Fibroblast of lung (primary cell): ENCODE results near the gene TPBG. TPM values are rescaled to one million over a fixed set of nuclear protein-coding genes. Genes with fewer than 3 reads are reported as not detected.

Experiments used
- DNase-seq, 2 donors: peaks; one replicate each; pipeline versions ENCODE4 v3.0.0 to v3.0.0-alpha.2; 2010; ENCODE audit warnings: low read depth in 2 of 2
- H2AFZ ChIP-seq: 2 replicates; pipeline ENCODE4 v1.5.1; 2012; ENCODE audit warnings: low read length, control low read depth, inconsistent platforms
- H3K27ac ChIP-seq: 2 replicates; pipeline ENCODE4 v1.5.1; 2011; ENCODE audit warnings: low read length, control low read depth; ENCODE audit not compliant: insufficient read depth
- H3K27me3 ChIP-seq: 2 replicates; pipeline ENCODE4 v1.5.1; 2011; ENCODE audit warnings: mild to moderate bottlenecking, low read length; ENCODE audit not compliant: control insufficient read depth, insufficient read depth
- H3K36me3 ChIP-seq: 2 replicates; pipeline ENCODE4 v1.5.1; 2011; ENCODE audit warnings: low read length; ENCODE audit not compliant: control insufficient read depth, insufficient read depth
- H3K4me1 ChIP-seq: 2 replicates; pipeline ENCODE4 v1.5.1; 2011; ENCODE audit warnings: low read length; ENCODE audit not compliant: control insufficient read depth, insufficient read depth; ENCODE audit errors: extremely low read depth
- H3K4me2 ChIP-seq: 2 replicates; pipeline ENCODE4 v1.5.1; 2011; ENCODE audit warnings: low read length, control low read depth; ENCODE audit not compliant: insufficient read depth; ENCODE audit errors: extremely low read depth
- H3K4me3 ChIP-seq, 4 experiments: fragments of 200-600 bp in 1 of 4; sonication (generic) in 1 of 4; replicated peaks in 1 of 4; 2 replicates each; pipeline ENCODE4 v1.5.1; 2011 to 2016; ENCODE audit warnings: low read length in 4 of 4, low read depth in 3 of 4, mild to moderate bottlenecking in 3 of 4, control low read depth in 2 of 4, inconsistent platforms in 1 of 4, mixed read lengths in 1 of 4; ENCODE audit not compliant: insufficient read depth in 1 of 4; ENCODE audit errors: control extremely low read depth in 1 of 4
- H3K79me2 ChIP-seq: 2 replicates; pipeline ENCODE4 v1.5.1; 2012; ENCODE audit warnings: mild to moderate bottlenecking, low read length, inconsistent platforms; ENCODE audit not compliant: control insufficient read depth, insufficient read depth
- H3K9ac ChIP-seq: 2 replicates; pipeline ENCODE4 v1.5.1; 2011; ENCODE audit warnings: mild to moderate bottlenecking, low read length, control low read depth; ENCODE audit not compliant: insufficient read depth
- H3K9me3 ChIP-seq: 2 replicates; pipeline ENCODE4 v1.5.1; 2012; ENCODE audit warnings: low read depth, low read length; ENCODE audit not compliant: control insufficient read depth, insufficient read depth
- H4K20me1 ChIP-seq: 2 replicates; pipeline ENCODE4 v1.5.1; 2011; ENCODE audit warnings: low read length; ENCODE audit not compliant: control insufficient read depth, insufficient read depth; ENCODE audit errors: extremely low read depth
- CTCF ChIP-seq, 2 donors: IDR thresholded peaks in 1 of 2; conservative IDR thresholded peaks in 1 of 2; 1 replicate in 1 of 2; 2 replicates in 1 of 2; pipeline ENCODE4 v1.5.1; 2011 to 2012; ENCODE audit warnings: low read length in 2 of 2, control low read depth in 1 of 2, inconsistent platforms in 1 of 2, low read depth in 1 of 2, mild to moderate bottlenecking in 1 of 2
- EZH2 ChIP-seq: IDR thresholded peaks from 2 replicates; pipeline ENCODE4 v1.5.1; 2012; ENCODE audit warnings: low read length, control low read depth, mild to moderate bottlenecking; ENCODE audit errors: missing control alignments
- polyA plus RNA-seq, 2 donors: library from polyadenylated mRNA; depleted of rRNA in 1 of 2; stranded (reverse) in 1 of 2; unstranded in 1 of 2; fragments of >200 nt; gene quantifications; 2 replicates each; pipeline ENCODE4 v1.2.1, GENCODE V29; 2011 to 2012; ENCODE audit warnings: missing spikeins in 1 of 2
- total RNA-seq: library from RNA; depleted of rRNA; stranded (reverse); fragments of >200 nt; gene quantifications from 2 replicates; pipeline ENCODE4 v1.2.1, GENCODE V29; 2014

The TPBG gene
- total and polyA plus RNA-seq, 2 donors (not counting 1 experiment from before 2014, with no cell fraction given): 31.0 to 54.6 TPM

DNA sequence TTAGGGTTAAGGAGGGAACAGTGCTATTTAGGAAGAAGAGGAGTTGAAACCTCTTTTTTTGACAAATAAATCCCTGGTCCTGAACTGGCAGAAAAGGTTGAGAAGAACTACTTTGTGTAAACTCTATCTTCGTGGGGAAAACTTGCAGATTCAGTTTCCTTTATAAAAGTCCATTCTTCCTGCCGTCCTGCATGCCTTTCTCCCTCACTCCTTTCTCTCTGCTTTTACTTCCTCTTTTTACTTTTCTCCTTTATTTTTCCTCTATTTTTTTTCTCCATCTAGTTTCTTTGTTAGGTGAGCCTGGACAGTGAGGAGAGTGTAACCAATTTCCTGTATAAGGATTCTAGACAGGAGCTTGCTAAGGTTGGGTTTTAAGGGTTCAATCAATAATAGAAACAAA is 52.7 kb downstream of the TPBG start:
- H3K9me3 ChIP-seq: no peaks in the 10 kb centered on the region
- H3K4me2 ChIP-seq: no peak overlapping the region
- no peak for TF ChIP-seq EZH2
- no peak for TF ChIP-seq CTCF (conservative IDR thresholded peaks at IDR 0.05 in 1 of 2, IDR thresholded peaks at IDR 0.05 in 1 of 2; ENCODE audit: low read depth in 1 of 2, low read length in 2 of 2)
- H3K4me3 ChIP-seq: no peak overlapping the region
- no peak overlapping the region for H3K9ac ChIP-seq
- H2AFZ ChIP-seq: no peak overlapping the region
- no peaks in the 10 kb centered on the region for H3K79me2 ChIP-seq
- H3K27me3 ChIP-seq: no peaks in the 10 kb centered on the region
- no peak for DNase-seq
- H3K36me3 ChIP-seq: no peaks in the 10 kb centered on the region
- H3K4me1 ChIP-seq: no peaks in the 10 kb centered on the region
- no peak overlapping the region for H3K27ac ChIP-seq
- H4K20me1 ChIP-seq: no peaks in the 10 kb centered on the region

Other genes with a start within 250 kb of the TPBG start
- 51.6 and 66.9 TPM in 2 replicates for gene IBTK, start 116.1 kb upstream of the TPBG start, total RNA-seq
- 27.6 and 36.0 TPM in 2 replicates for gene IBTK, start 116.1 kb upstream of the TPBG start, polyA plus RNA-seq